ENCODE results near the gene ZNF423.

Gene ZNF423

GRCh38 chr16:49468611-49469310 lies 387.2 kb downstream of the ZNF423 start:
- no peaks in the 10 kb centered on the region for H3K4me1 ChIP-seq (ENCODE audit: low read length)
- no peak overlapping the region for H3K4me2 ChIP-seq (ENCODE audit: low read depth, low read length)
- H4K20me1 ChIP-seq (ENCODE audit: insufficient read depth, low read length) = no peaks in the 10 kb centered on the region
- H3K27me3 ChIP-seq (replicated peaks; ENCODE audit: insufficient read depth, low read length) = no peaks in the 10 kb centered on the region
- DNase-seq = no peak
- no peaks in the 10 kb centered on the region for H3K9me2 ChIP-seq (replicated peaks; ENCODE audit: insufficient read depth, low read length)
- no peak overlapping the region for H3K4me3 ChIP-seq (ENCODE audit: low read length)
- TF ChIP-seq CTCF (IDR thresholded peaks at IDR 0.05; ENCODE audit: low read length) (no peak), EZH2phosphoT487 (IDR thresholded peaks at IDR 0.05; ENCODE audit: low read length) (no peak), EZH2 (optimal IDR thresholded peaks at IDR 0.05; ENCODE audit: low read depth, low read length) (no peak)
- H3K36me3 ChIP-seq (replicated peaks; ENCODE audit: insufficient read depth, low read length) = no peaks in the 10 kb centered on the region
- H2AFZ ChIP-seq (ENCODE audit: low read length) = no peak overlapping the region
- H3K9me3 ChIP-seq (replicated peaks; ENCODE audit: insufficient read depth, low read length) = no peaks in the 10 kb centered on the region
- H3K9ac ChIP-seq (ENCODE audit: low read length) = no peak overlapping the region
- H3K79me2 ChIP-seq (ENCODE audit: low read length) = no peaks in the 10 kb centered on the region
- H3K27ac ChIP-seq (ENCODE audit: low read length) = no peak overlapping the region
- H3F3A ChIP-seq (ENCODE audit: insufficient read depth, low read length) = peaks cover 9% of the 10 kb centered on the region; the same call in 1 of the 2 replicates

DNA sequence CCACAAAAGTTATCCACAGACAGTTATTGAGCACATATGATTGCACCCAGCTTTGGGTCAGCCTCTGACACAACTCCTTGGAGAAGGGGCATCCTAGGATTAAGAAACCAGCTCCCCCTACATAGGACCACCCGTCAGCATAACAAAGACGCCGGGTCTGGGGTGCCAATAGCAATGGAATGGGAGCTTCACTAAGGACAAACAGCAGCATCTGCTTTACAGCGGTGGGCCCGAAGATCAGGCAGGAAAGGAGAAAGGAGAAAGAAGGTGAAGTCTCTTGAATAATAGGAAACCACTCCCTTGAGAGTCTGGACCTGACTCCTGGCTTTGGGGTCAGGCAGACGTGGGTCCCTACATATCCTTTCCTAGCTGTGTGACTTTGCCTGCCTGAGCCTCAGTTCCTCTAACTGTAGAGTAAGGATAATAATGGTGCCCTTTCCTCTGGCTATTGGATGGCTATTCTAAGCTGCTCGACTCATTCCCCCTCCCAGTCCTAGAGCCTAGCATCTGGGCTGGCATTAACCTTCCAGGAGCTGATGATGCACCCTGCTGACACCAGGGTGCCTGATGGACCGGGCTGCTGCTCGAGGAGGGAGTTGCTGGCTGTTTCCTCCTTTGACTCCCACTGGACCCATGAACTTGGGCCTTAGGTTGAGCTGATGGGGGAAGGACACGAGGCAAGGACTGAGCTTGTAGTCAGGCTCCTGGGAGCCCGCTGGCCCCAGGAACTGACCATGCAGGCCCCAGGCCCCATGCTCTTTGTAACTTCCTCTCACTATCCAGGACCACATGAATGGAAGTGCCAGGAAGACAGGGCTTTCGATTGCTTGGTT lies 388.2 kb downstream of the ZNF423 start:
- Histone ChIP-seq H3K4me2 (ENCODE audit: low read depth, low read length) (no peak overlapping the region), H3K36me3 (replicated peaks; ENCODE audit: insufficient read depth, low read length) (no peaks in the 10 kb centered on the region), H3K4me1 (ENCODE audit: low read length) (peaks cover 6% of the 10 kb centered on the region), H3K9me3 (replicated peaks; ENCODE audit: insufficient read depth, low read length) (no peaks in the 10 kb centered on the region), H3K9me2 (replicated peaks; ENCODE audit: insufficient read depth, low read length) (no peaks in the 10 kb centered on the region), H3F3A (ENCODE audit: insufficient read depth, low read length) (peaks cover 10% of the 10 kb centered on the region; the same call in 1 of the 2 replicates), H4K20me1 (ENCODE audit: insufficient read depth, low read length) (no peaks in the 10 kb centered on the region), H2AFZ (ENCODE audit: low read length) (no peak overlapping the region), H3K27me3 (replicated peaks; ENCODE audit: insufficient read depth, low read length) (no peaks in the 10 kb centered on the region), H3K79me2 (ENCODE audit: low read length) (0 out of 2 replicates have a peak, but pooled peaks cover under 1% of the 10 kb centered on the region), H3K9ac (ENCODE audit: low read length) (no peak overlapping the region), H3K4me3 (ENCODE audit: low read length) (no peak overlapping the region), H3K27ac (ENCODE audit: low read length) (no peak overlapping the region)
- DNase-seq = no peak
- no peak for TF ChIP-seq EZH2 (optimal IDR thresholded peaks at IDR 0.05; ENCODE audit: low read depth, low read length)
- TF ChIP-seq CTCF (IDR thresholded peaks at IDR 0.05; ENCODE audit: low read length) = no peak
- no peak for TF ChIP-seq EZH2phosphoT487 (IDR thresholded peaks at IDR 0.05; ENCODE audit: low read length)

DNA sequence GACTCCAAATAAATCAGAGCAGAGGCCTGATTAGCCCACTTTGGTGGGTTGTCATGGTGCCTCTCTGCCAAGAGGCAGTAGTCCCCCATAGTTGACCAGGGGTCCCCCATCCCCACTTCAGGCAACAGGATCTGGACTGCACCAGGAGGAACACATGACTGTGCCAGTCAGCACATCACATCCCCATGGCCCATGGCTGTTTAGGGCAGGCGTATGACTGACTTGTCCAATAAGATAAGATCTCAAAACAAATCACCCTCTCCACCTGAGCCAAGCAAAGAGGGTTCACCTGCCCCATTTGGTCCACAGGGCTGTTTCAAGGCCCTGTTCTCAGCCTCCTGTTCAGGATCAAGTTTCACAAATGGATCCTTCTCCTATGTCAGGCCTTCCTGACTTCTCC lies 389.0 kb downstream of the ZNF423 start:
- H3K4me1 ChIP-seq (ENCODE audit: low read length) = peaks cover 13% of the 10 kb centered on the region
- H3K4me2 ChIP-seq (ENCODE audit: low read depth, low read length) = no peak overlapping the region
- H3K27me3 ChIP-seq (replicated peaks; ENCODE audit: insufficient read depth, low read length) = no peaks in the 10 kb centered on the region
- H4K20me1 ChIP-seq (ENCODE audit: insufficient read depth, low read length) = no peaks in the 10 kb centered on the region
- no peaks in the 10 kb centered on the region for H3K36me3 ChIP-seq (replicated peaks; ENCODE audit: insufficient read depth, low read length)
- no peak overlapping the region for H2AFZ ChIP-seq (ENCODE audit: low read length)
- no peaks in the 10 kb centered on the region for H3K9me3 ChIP-seq (replicated peaks; ENCODE audit: insufficient read depth, low read length)
- no peak overlapping the region for H3K27ac ChIP-seq (ENCODE audit: low read length)
- H3K4me3 ChIP-seq (ENCODE audit: low read length) = no peak overlapping the region
- no peak for TF ChIP-seq EZH2 (optimal IDR thresholded peaks at IDR 0.05; ENCODE audit: low read depth, low read length)
- no peak for TF ChIP-seq EZH2phosphoT487 (IDR thresholded peaks at IDR 0.05; ENCODE audit: low read length)
- no peak for TF ChIP-seq CTCF (IDR thresholded peaks at IDR 0.05; ENCODE audit: low read length)
- peaks cover 10% of the 10 kb centered on the region; the same call in 1 of the 2 replicates for H3F3A ChIP-seq (ENCODE audit: insufficient read depth, low read length)
- H3K9ac ChIP-seq (ENCODE audit: low read length) = no peak overlapping the region
- 0 out of 2 replicates have a peak, but pooled peaks cover 3% of the 10 kb centered on the region for H3K79me2 ChIP-seq (ENCODE audit: low read length)
- DNase-seq = no peak
- no peaks in the 10 kb centered on the region for H3K9me2 ChIP-seq (replicated peaks; ENCODE audit: insufficient read depth, low read length)

All from MM.1S (cell line).